ENCODE data around the gene KRTAP10-2. TPM values are rescaled to one million over a fixed set of nuclear protein-coding genes. Genes with fewer than 3 reads are reported as not detected.

KRTAP10-2 gene
- total RNA-seq, 6 experiments from 2014 or later, result not detected

- no peak overlapping the region for H3K4me3 Mint-ChIP-seq
- H3K27me3 Mint-ChIP-seq (ENCODE audit: insufficient read depth), result peaks cover 5% of the 10 kb centered on the region
- H3K27ac Mint-ChIP-seq, result no peak overlapping the region
- TF ChIP-seq, protein P1, sequence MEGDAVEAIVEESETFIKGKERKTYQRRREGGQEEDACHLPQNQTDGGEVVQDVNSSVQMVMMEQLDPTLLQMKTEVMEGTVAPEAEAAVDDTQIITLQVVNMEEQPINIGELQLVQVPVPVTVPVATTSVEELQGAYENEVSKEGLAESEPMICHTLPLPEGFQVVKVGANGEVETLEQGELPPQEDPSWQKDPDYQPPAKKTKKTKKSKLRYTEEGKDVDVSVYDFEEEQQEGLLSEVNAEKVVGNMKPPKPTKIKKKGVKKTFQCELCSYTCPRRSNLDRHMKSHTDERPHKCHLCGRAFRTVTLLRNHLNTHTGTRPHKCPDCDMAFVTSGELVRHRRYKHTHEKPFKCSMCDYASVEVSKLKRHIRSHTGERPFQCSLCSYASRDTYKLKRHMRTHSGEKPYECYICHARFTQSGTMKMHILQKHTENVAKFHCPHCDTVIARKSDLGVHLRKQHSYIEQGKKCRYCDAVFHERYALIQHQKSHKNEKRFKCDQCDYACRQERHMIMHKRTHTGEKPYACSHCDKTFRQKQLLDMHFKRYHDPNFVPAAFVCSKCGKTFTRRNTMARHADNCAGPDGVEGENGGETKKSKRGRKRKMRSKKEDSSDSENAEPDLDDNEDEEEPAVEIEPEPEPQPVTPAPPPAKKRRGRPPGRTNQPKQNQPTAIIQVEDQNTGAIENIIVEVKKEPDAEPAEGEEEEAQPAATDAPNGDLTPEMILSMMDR (IDR thresholded peaks at IDR 0.05), result no peak
- DNase-seq, result no peak
- peaks cover 47% of the 10 kb centered on the region for H3K9me3 Mint-ChIP-seq
- no peaks in the 10 kb centered on the region; the same call in 1 of the 2 replicates for H3K4me1 Mint-ChIP-seq (ENCODE audit: low read depth)
- H3K36me3 Mint-ChIP-seq (ENCODE audit: low read depth), result peaks cover 5% of the 10 kb centered on the region; the same call in 1 of the 2 replicates
These were observed 17.6 kb upstream of the KRTAP10-2 start for GRCh38 chr21:44568667-44569556.

- Mint-ChIP-seq H3K36me3 (ENCODE audit: low read depth) (peaks cover 5% of the 10 kb centered on the region; the same call in 1 of the 2 replicates), H3K9me3 (peaks cover 46% of the 10 kb centered on the region), H3K27me3 (ENCODE audit: insufficient read depth) (peaks cover 5% of the 10 kb centered on the region), H3K4me3 (no peak overlapping the region), H3K27ac (no peak overlapping the region), H3K4me1 (ENCODE audit: low read depth) (no peaks in the 10 kb centered on the region; the same call in 1 of the 2 replicates)
- no peak for DNase-seq
- TF ChIP-seq, protein P1 (IDR thresholded peaks at IDR 0.05), result no peak
These were observed 17.0 kb upstream of the KRTAP10-2 start for GRCh38 chr21:44568261-44568660.

DNA sequence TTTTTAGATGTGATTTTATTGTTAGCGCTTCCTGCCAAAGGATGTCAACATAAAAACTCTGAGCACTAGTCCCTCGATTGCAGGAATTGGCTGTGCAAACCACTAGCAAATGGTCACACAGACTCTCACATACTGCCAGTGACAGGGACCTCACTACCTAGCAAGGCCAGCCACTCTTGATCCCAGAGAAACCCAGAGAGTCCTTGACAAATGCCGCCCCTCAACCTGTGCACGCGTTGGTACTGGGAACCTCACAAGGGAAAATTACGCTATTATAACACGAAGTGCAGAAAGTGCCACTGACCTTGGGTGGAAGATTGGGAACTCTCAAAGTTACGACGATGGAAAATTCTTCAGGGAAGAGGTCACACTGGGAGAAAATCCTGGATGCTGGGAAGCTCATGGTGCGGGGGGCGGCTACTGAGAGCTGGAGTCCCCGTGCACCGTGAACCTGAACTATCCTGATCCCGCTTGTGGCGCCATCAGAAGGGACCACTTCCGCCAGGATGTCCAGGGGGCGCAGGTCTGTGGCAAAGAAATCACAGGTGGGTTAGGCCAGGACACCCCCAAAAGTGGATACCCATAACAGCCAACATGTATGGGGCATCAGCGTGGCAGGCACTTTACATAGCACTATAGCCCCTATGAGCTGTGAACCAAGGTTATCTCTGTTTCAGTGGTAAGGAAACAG, 16.3 kb upstream of the KRTAP10-2 start:
- Mint-ChIP-seq H3K36me3 (ENCODE audit: low read depth) (peaks cover 5% of the 10 kb centered on the region; the same call in 1 of the 2 replicates), H3K4me1 (ENCODE audit: low read depth) (no peaks in the 10 kb centered on the region; the same call in 1 of the 2 replicates), H3K27me3 (ENCODE audit: insufficient read depth) (peaks cover 3% of the 10 kb centered on the region; the same call in 1 of the 2 replicates), H3K9me3 (peaks cover 41% of the 10 kb centered on the region), H3K27ac (no peak overlapping the region), H3K4me3 (no peak overlapping the region)
- DNase-seq, result no peak
- TF ChIP-seq, protein P1 (IDR thresholded peaks at IDR 0.05), result no peak

GRCh38 chr21:44566403-44566802, 15.1 kb upstream of the KRTAP10-2 start:
- H3K4me1 Mint-ChIP-seq (ENCODE audit: low read depth), result no peaks in the 10 kb centered on the region
- no peak overlapping the region for H3K4me3 Mint-ChIP-seq
- TF ChIP-seq, protein P1 (IDR thresholded peaks at IDR 0.05), result no peak
- H3K27me3 Mint-ChIP-seq (ENCODE audit: insufficient read depth), result peaks cover 3% of the 10 kb centered on the region
- peaks cover 2% of the 10 kb centered on the region; the same call in 1 of the 2 replicates for H3K36me3 Mint-ChIP-seq (ENCODE audit: low read depth)
- DNase-seq, result no peak
- peaks cover 31% of the 10 kb centered on the region for H3K9me3 Mint-ChIP-seq
- no peak overlapping the region for H3K27ac Mint-ChIP-seq

GRCh38 chr21:44564886-44565598, 13.7 kb upstream of the KRTAP10-2 start:
- Mint-ChIP-seq H3K4me3 (no peak overlapping the region), H3K4me1 (ENCODE audit: low read depth) (no peaks in the 10 kb centered on the region), H3K27me3 (ENCODE audit: insufficient read depth) (peaks cover 3% of the 10 kb centered on the region), H3K36me3 (ENCODE audit: low read depth) (no peaks in the 10 kb centered on the region), H3K27ac (no peak overlapping the region), H3K9me3 (peaks cover 17% of the 10 kb centered on the region)
- no peak for DNase-seq
- TF ChIP-seq, protein P1 (IDR thresholded peaks at IDR 0.05), result no peak
